Epithelial cell of esophagus (primary cell): ENCODE results near the gene DMBX1.

Source experiments
- DNase-seq: peaks from one replicate; pipeline ENCODE4 v3.0.0; 2010; ENCODE audit warnings: low read depth
- H3K4me3 ChIP-seq: 2 replicates; pipeline ENCODE4 v1.5.1; 2011; ENCODE audit warnings: mild to moderate bottlenecking, low read length, control low read depth
- CTCF ChIP-seq: IDR thresholded peaks from 2 replicates; pipeline ENCODE4 v1.5.1; 2011; ENCODE audit warnings: low read depth, mild to moderate bottlenecking, low read length, control low read depth, inconsistent platforms; ENCODE audit not compliant: insufficient read depth; ENCODE audit errors: missing control alignments

DMBX1 gene

GRCh38 chr1:46453449-46453848 is 36.2 kb upstream of the DMBX1 start:
- DNase-seq: no peak
- no peak for TF ChIP-seq CTCF
- H3K4me3 ChIP-seq: no peak overlapping the region

GRCh38 chr1:46455951-46456350 is 33.7 kb upstream of the DMBX1 start:
- DNase-seq: no peak
- H3K4me3 ChIP-seq: no peak overlapping the region
- no peak for TF ChIP-seq CTCF

- no peak overlapping the region for H3K4me3 ChIP-seq
- no peak for DNase-seq
- no peak for TF ChIP-seq CTCF
Measured at GRCh38 chr1:46456411-46456963, 33.1 kb upstream of the DMBX1 start.

GRCh38 chr1:46457178-46457577 is 32.5 kb upstream of the DMBX1 start:
- no peak for TF ChIP-seq CTCF
- DNase-seq: no peak
- no peak overlapping the region for H3K4me3 ChIP-seq

- H3K4me3 ChIP-seq: no peak overlapping the region
- TF ChIP-seq CTCF: no peak
- DNase-seq: no peak
Measured at GRCh38 chr1:46458190-46458589, 31.4 kb upstream of the DMBX1 start.

GRCh38 chr1:46458846-46459245 is 30.8 kb upstream of the DMBX1 start:
- DNase-seq: no peak
- TF ChIP-seq CTCF: no peak
- H3K4me3 ChIP-seq: no peak overlapping the region

GRCh38 chr1:46459315-46459714 is 30.3 kb upstream of the DMBX1 start:
- H3K4me3 ChIP-seq: no peak overlapping the region
- DNase-seq: no peak
- no peak for TF ChIP-seq CTCF
